ENCODE data around the gene RELB. TPM values are rescaled to one million over a fixed set of nuclear protein-coding genes. Genes with fewer than 3 reads are reported as not detected.

Gene RELB
- total and polyA plus RNA-seq, 10 of the 15 experiments (the other 5 are each of a cell fraction or from before 2014, with no cell fraction given): 0.66 to 43.8 (median 12.8) TPM

DNA sequence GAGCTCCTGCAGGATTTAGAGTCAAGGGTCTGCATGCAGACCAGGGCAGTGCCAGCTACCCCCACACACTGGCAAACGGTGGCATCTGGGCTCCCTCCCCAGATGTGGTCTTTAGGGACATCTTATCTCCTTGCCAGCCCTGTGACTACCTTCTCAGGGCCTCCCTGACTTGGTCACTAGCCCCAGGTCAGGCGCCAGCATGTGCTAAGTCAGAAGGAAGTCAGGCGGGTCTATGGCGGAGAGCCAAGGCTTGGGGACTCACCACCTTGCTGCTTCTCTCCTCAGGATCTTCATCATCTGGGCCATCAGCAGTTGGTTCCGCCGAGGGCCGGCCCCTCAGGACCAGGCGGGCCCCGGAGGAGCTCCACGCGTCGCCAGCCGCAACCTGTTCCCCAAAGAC, 28.5 kb upstream of the RELB start:
- H3K4me3 ChIP-seq: no peak overlapping the region
- no peaks in the 10 kb centered on the region; the same call in none of the 2 replicates for H3K79me2 ChIP-seq (ENCODE audit: control insufficient read depth, insufficient read depth, low read length)
- no peaks in the 10 kb centered on the region for H4K20me1 ChIP-seq (ENCODE audit: control insufficient read depth, insufficient read depth)
- no peak overlapping the region for H2AFZ ChIP-seq (ENCODE audit: control insufficient read depth, low read depth, low read length)
- TF ChIP-seq FOXK2 (IDR thresholded peaks at IDR 0.05): no peak
- TF ChIP-seq KLF5 (IDR thresholded peaks at IDR 0.05; ENCODE audit: partially characterized antibody): no peak
- TF ChIP-seq TCF12 (IDR thresholded peaks at IDR 0.05; ENCODE audit: low read depth, low read length): no peak
- no peak for TF ChIP-seq IKZF2 (IDR thresholded peaks at IDR 0.05)
- RAD21 ChIA-PET (ENCODE audit: unreplicated experiment): no interaction called here
- no peak for ATAC-seq
- no peak for FAIRE-seq
- WGBS (ENCODE audit: insufficient coverage, insufficient replicate concordance, low lambda C conversion rate, missing lambda C conversion rate): 94% methylated on average over 13 of the region's 13 CpGs
- no peak overlapping the region for H3K9ac ChIP-seq (ENCODE audit: control insufficient read depth, insufficient read depth, low read length)
- no peaks in the 10 kb centered on the region for H3K4me1 ChIP-seq (ENCODE audit: control insufficient read depth, insufficient read depth, low read length)
- DNase-seq (ENCODE audit: low read depth, low spot score): no peak
- POLR2A ChIA-PET: no interaction called here
- H3K4me2 ChIP-seq (ENCODE audit: control insufficient read depth, insufficient read depth): no peak overlapping the region
- no TSS peak for BruUV-seq (replicated peaks)
- H3K27me3 ChIP-seq (replicated peaks in 1 of 2; ENCODE audit: control insufficient read depth in 2 of 2, insufficient read depth in 2 of 2, low read length in 1 of 2): no peaks in the 10 kb centered on the region
- H3K9me3 ChIP-seq (replicated peaks; ENCODE audit: control insufficient read depth, insufficient read depth, low read length): no peaks in the 10 kb centered on the region
- CTCF ChIA-PET: no interaction called here
- SMC1A ChIA-PET (ENCODE audit: uncharacterized antibody, unreplicated experiment): no interaction called here
- in situ Hi-C loops (cut with MboI): no loop called here
- H3K27ac ChIP-seq (ENCODE audit: control insufficient read depth, insufficient read depth): no peak overlapping the region
- intact Hi-C loops (cut with micrococcal nuclease; ENCODE audit: unreplicated experiment): no loop called here
- peaks cover 29 to 30% of the 10 kb centered on the region in 2 experiments for H3K36me3 ChIP-seq (ENCODE audit: control insufficient read depth in 2 of 2, insufficient read depth in 2 of 2, low read length in 1 of 2)

- no peaks in the 10 kb centered on the region for H3K9me3 ChIP-seq (replicated peaks; ENCODE audit: control insufficient read depth, insufficient read depth, low read length)
- in situ Hi-C loops (cut with MboI) (no loop called here), intact Hi-C loops (cut with micrococcal nuclease; ENCODE audit: unreplicated experiment) (no loop called here)
- H3K9ac ChIP-seq (ENCODE audit: control insufficient read depth, insufficient read depth, low read length): no peak overlapping the region
- no TSS peak for BruUV-seq (replicated peaks)
- H3K4me1 ChIP-seq (ENCODE audit: control insufficient read depth, insufficient read depth, low read length): no peaks in the 10 kb centered on the region
- H3K27ac ChIP-seq (ENCODE audit: control insufficient read depth, insufficient read depth): no peak overlapping the region
- H3K27me3 ChIP-seq (replicated peaks in 1 of 2; ENCODE audit: control insufficient read depth in 2 of 2, insufficient read depth in 2 of 2, low read length in 1 of 2): no peaks in the 10 kb centered on the region
- ChIA-PET SMC1A (ENCODE audit: uncharacterized antibody, unreplicated experiment) (no interaction called here), CTCF (interaction anchor here (0.6 kb wide), 1 partner anchor 209 kb away, joined by 3 read pairs; no protein-coding TSS in a partner anchor), RAD21 (ENCODE audit: unreplicated experiment) (interaction anchor here (1.1 kb wide), 1 partner anchor 86 kb away, joined by 3 read pairs; no protein-coding TSS in a partner anchor), POLR2A (interaction anchor here (0.6 kb wide), 2 partner anchors 21 to 405 kb away, joined by 3 to 4 read pairs; no protein-coding TSS in a partner anchor)
- no peak overlapping the region for H2AFZ ChIP-seq (ENCODE audit: control insufficient read depth, low read depth, low read length)
- H4K20me1 ChIP-seq (ENCODE audit: control insufficient read depth, insufficient read depth): no peaks in the 10 kb centered on the region
- H3K4me3 ChIP-seq: no peak overlapping the region
- no peak overlapping the region for H3K4me2 ChIP-seq (ENCODE audit: control insufficient read depth, insufficient read depth)
- peaks cover 28 to 29% of the 10 kb centered on the region in 2 experiments for H3K36me3 ChIP-seq (ENCODE audit: control insufficient read depth in 2 of 2, insufficient read depth in 2 of 2, low read length in 1 of 2)
- no peak for DNase-seq (ENCODE audit: low read depth, low spot score)
- no peaks in the 10 kb centered on the region; the same call in 1 of the 2 replicates for H3K79me2 ChIP-seq (ENCODE audit: control insufficient read depth, insufficient read depth, low read length)
- no peak for ATAC-seq
- FAIRE-seq: no peak
- 97% methylated on average over 21 of the region's 21 CpGs for WGBS (ENCODE audit: insufficient coverage, insufficient replicate concordance, low lambda C conversion rate, missing lambda C conversion rate)
- TF ChIP-seq, protein P1, sequence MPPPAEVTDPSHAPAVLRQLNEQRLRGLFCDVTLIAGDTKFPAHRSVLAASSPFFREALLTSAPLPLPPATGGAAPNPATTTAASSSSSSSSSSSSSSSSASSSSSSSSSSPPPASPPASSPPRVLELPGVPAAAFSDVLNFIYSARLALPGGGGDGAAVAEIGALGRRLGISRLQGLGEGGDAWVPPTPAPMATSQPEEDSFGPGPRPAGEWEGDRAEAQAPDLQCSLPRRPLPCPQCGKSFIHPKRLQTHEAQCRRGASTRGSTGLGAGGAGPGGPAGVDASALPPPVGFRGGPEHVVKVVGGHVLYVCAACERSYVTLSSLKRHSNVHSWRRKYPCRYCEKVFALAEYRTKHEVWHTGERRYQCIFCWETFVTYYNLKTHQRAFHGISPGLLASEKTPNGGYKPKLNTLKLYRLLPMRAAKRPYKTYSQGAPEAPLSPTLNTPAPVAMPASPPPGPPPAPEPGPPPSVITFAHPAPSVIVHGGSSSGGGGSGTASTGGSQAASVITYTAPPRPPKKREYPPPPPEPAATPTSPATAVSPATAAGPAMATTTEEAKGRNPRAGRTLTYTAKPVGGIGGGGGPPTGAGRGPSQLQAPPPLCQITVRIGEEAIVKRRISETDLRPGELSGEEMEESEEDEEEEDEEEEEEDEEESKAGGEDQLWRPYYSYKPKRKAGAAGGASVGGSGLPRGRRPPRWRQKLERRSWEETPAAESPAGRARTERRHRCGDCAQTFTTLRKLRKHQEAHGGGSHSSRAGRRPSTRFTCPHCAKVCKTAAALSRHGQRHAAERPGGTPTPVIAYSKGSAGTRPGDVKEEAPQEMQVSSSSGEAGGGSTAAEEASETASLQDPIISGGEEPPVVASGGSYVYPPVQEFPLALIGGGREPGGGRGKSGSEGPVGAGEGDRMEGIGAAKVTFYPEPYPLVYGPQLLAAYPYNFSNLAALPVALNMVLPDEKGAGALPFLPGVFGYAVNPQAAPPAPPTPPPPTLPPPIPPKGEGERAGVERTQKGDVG (CRISPR knock-in tag; IDR thresholded peaks at IDR 0.05): no peak
- TF ChIP-seq SREBF1 (IDR thresholded peaks at IDR 0.05; ENCODE audit: low read length): no peak
- TF ChIP-seq LARP7 (IDR thresholded peaks at IDR 0.05): no peak
- TF ChIP-seq PML (IDR thresholded peaks at IDR 0.05; ENCODE audit: low read length): no peak
- TF ChIP-seq, protein P2, sequence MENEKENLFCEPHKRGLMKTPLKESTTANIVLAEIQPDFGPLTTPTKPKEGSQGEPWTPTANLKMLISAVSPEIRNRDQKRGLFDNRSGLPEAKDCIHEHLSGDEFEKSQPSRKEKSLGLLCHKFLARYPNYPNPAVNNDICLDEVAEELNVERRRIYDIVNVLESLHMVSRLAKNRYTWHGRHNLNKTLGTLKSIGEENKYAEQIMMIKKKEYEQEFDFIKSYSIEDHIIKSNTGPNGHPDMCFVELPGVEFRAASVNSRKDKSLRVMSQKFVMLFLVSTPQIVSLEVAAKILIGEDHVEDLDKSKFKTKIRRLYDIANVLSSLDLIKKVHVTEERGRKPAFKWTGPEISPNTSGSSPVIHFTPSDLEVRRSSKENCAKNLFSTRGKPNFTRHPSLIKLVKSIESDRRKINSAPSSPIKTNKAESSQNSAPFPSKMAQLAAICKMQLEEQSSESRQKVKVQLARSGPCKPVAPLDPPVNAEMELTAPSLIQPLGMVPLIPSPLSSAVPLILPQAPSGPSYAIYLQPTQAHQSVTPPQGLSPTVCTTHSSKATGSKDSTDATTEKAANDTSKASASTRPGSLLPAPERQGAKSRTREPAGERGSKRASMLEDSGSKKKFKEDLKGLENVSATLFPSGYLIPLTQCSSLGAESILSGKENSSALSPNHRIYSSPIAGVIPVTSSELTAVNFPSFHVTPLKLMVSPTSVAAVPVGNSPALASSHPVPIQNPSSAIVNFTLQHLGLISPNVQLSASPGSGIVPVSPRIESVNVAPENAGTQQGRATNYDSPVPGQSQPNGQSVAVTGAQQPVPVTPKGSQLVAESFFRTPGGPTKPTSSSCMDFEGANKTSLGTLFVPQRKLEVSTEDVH (IDR thresholded peaks at IDR 0.05; ENCODE audit: low read depth, partially characterized antibody): no peak
- no peak for TF ChIP-seq MTA2 (IDR thresholded peaks at IDR 0.05; ENCODE audit: low read depth)
- no peak for TF ChIP-seq TCF12 (IDR thresholded peaks at IDR 0.05; ENCODE audit: low read depth, low read length)
- TF ChIP-seq POU2F2 (IDR thresholded peaks at IDR 0.05; ENCODE audit: borderline replicate concordance, low read depth, low read length): no peak
- TF ChIP-seq ZNF274 (IDR thresholded peaks at IDR 0.05; ENCODE audit: insufficient read depth, insufficient read length): no peak
These were observed 27.1 kb upstream of the RELB start for GRCh38 chr19:44973982-44974735.
